ENCODE data around the gene MEMO1. TPM values are rescaled to one million over a fixed set of nuclear protein-coding genes. Genes with fewer than 3 reads are reported as not detected.
"Not testable (repeated sequence)": the region's sequence is repeated elsewhere in the genome, so short reads cannot be mapped to it uniquely, and the experiment has no call there.

The MEMO1 gene
- polyA plus RNA-seq, 1 donor (not counting 4 experiments of a cell fraction or from before 2014, with no cell fraction given): 125 TPM

DNA sequence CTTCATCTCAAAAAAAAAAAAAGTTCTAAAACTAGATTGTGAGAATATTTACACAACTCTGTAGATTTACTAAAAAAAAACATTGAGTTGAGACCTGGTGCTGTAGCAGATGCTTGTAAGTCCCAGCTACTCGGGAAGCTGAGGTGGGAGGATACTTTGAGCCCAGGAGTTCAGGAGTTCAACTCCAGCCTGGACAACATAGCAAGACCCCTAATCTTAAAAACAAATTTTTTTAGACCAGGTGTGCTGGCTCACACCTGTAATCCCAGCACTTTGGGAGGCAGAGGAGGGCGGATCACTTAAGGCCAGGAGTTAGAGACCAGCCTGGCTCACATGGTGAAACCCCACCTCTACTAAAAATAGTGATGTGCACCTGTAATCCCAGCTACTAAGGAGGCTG, 108.9 kb downstream of the MEMO1 start:
- H3K27ac ChIP-seq (ENCODE audit: control insufficient read depth, insufficient read depth, low read length): no peak overlapping the region
- H3K9me3 ChIP-seq (ENCODE audit: control insufficient read depth, low read depth, low read length): no peaks in the 10 kb centered on the region
- H3K27me3 ChIP-seq (ENCODE audit: control insufficient read depth, extremely low read depth, insufficient read depth, low read length): no peaks in the 10 kb centered on the region
- peaks cover 9% of the 10 kb centered on the region in 2 experiments for H3K36me3 ChIP-seq (ENCODE audit: control insufficient read depth in 2 of 2, extremely low read depth in 1 of 2, insufficient read depth in 2 of 2, low read length in 2 of 2)
- H3K4me3 ChIP-seq (ENCODE audit: control insufficient read depth in 2 of 3, extremely low read depth in 1 of 3, insufficient read depth in 2 of 3, low read depth in 1 of 3, low read length in 3 of 3): no peak overlapping the region
- H3K4me1 ChIP-seq (ENCODE audit: control insufficient read depth, extremely low read depth, insufficient read depth, low read length): no peaks in the 10 kb centered on the region
- no peak overlapping the region for H2AFZ ChIP-seq (ENCODE audit: control insufficient read depth, low read length)
- DNase-seq (ENCODE audit: low read depth, low spot score) (no peak), FAIRE-seq (no peak)
- no peak for TF ChIP-seq EZH2 (IDR thresholded peaks at IDR 0.05; ENCODE audit: low read length)
- TF ChIP-seq, protein P1, sequence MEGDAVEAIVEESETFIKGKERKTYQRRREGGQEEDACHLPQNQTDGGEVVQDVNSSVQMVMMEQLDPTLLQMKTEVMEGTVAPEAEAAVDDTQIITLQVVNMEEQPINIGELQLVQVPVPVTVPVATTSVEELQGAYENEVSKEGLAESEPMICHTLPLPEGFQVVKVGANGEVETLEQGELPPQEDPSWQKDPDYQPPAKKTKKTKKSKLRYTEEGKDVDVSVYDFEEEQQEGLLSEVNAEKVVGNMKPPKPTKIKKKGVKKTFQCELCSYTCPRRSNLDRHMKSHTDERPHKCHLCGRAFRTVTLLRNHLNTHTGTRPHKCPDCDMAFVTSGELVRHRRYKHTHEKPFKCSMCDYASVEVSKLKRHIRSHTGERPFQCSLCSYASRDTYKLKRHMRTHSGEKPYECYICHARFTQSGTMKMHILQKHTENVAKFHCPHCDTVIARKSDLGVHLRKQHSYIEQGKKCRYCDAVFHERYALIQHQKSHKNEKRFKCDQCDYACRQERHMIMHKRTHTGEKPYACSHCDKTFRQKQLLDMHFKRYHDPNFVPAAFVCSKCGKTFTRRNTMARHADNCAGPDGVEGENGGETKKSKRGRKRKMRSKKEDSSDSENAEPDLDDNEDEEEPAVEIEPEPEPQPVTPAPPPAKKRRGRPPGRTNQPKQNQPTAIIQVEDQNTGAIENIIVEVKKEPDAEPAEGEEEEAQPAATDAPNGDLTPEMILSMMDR (optimal IDR thresholded peaks at IDR 0.05 in 1 of 3, IDR thresholded peaks at IDR 0.05 in 1 of 3, conservative IDR thresholded peaks at IDR 0.05 in 1 of 3; ENCODE audit: extremely low read depth in 1 of 3, insufficient read depth in 2 of 3, low read length in 3 of 3): no peak
- no peaks in the 10 kb centered on the region for H3K9me1 ChIP-seq (ENCODE audit: control insufficient read depth, extremely low read depth, insufficient read depth, low read length)
- dilution Hi-C loops (cut with MboI; ENCODE audit: extremely low pct_ligation_motif_present, low sequenced_read_pairs): no loop called here
- H3K4me2 ChIP-seq (ENCODE audit: control insufficient read depth, extremely low read depth, insufficient read depth, low read depth, low read length): no peak overlapping the region
- H4K20me1 ChIP-seq (ENCODE audit: control insufficient read depth, extremely low read depth, insufficient read depth, low read length): no peaks in the 10 kb centered on the region
- H3K79me2 ChIP-seq (ENCODE audit: control insufficient read depth, insufficient read depth, low read length): no peaks in the 10 kb centered on the region
- no peak overlapping the region for H3K9ac ChIP-seq (ENCODE audit: control insufficient read depth, extremely low read depth, insufficient read depth, low read length)

GRCh38 chr2:31900156-31900555, 110.7 kb downstream of the MEMO1 start:
- H3K4me3 ChIP-seq (ENCODE audit: control insufficient read depth in 2 of 3, extremely low read depth in 1 of 3, insufficient read depth in 2 of 3, low read depth in 1 of 3, low read length in 3 of 3); H3K27me3 ChIP-seq (ENCODE audit: control insufficient read depth, extremely low read depth, insufficient read depth, low read length); H3K9me1 ChIP-seq (ENCODE audit: control insufficient read depth, extremely low read depth, insufficient read depth, low read length); H3K9me3 ChIP-seq (ENCODE audit: control insufficient read depth, low read depth, low read length); H3K27ac ChIP-seq (ENCODE audit: control insufficient read depth, insufficient read depth, low read length); dilution Hi-C loops (cut with MboI; ENCODE audit: extremely low pct_ligation_motif_present, low sequenced_read_pairs); H3K9ac ChIP-seq (ENCODE audit: control insufficient read depth, extremely low read depth, insufficient read depth, low read length); H3K79me2 ChIP-seq (ENCODE audit: control insufficient read depth, insufficient read depth, low read length); H3K36me3 ChIP-seq (ENCODE audit: control insufficient read depth in 2 of 2, extremely low read depth in 1 of 2, insufficient read depth in 2 of 2, low read length in 2 of 2); DNase-seq (ENCODE audit: low read depth, low spot score); FAIRE-seq; H4K20me1 ChIP-seq (ENCODE audit: control insufficient read depth, extremely low read depth, insufficient read depth, low read length); H3K4me1 ChIP-seq (ENCODE audit: control insufficient read depth, extremely low read depth, insufficient read depth, low read length); H2AFZ ChIP-seq (ENCODE audit: control insufficient read depth, low read length); H3K4me2 ChIP-seq (ENCODE audit: control insufficient read depth, extremely low read depth, insufficient read depth, low read depth, low read length): not testable (repeated sequence)

DNA sequence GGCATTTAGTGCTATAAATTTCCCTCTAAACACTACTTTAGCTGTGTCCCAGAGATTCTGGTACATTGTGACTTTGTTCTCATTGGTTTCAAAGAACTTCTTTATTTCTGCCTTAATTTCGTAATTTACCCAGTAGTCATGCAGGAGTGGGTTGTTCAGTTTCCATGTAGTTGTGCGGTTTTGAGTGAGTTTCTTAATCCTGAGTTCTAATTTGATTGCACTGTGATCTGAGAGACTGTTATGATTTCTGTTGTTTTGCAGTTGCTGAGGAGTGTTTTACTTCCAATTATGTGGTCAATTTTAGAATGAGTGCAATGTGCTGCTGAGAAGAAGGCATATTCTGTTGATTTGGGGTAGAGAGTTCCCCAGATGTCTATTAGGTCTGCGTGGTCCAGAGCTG, 112.5 kb downstream of the MEMO1 start:
- H3K36me3 ChIP-seq (ENCODE audit: control insufficient read depth in 2 of 2, extremely low read depth in 1 of 2, insufficient read depth in 2 of 2, low read length in 2 of 2); dilution Hi-C loops (cut with MboI; ENCODE audit: extremely low pct_ligation_motif_present, low sequenced_read_pairs); H3K4me2 ChIP-seq (ENCODE audit: control insufficient read depth, extremely low read depth, insufficient read depth, low read depth, low read length); H3K9me1 ChIP-seq (ENCODE audit: control insufficient read depth, extremely low read depth, insufficient read depth, low read length); DNase-seq (ENCODE audit: low read depth, low spot score); H3K79me2 ChIP-seq (ENCODE audit: control insufficient read depth, insufficient read depth, low read length); H3K4me1 ChIP-seq (ENCODE audit: control insufficient read depth, extremely low read depth, insufficient read depth, low read length); H4K20me1 ChIP-seq (ENCODE audit: control insufficient read depth, extremely low read depth, insufficient read depth, low read length); FAIRE-seq; H3K27me3 ChIP-seq (ENCODE audit: control insufficient read depth, extremely low read depth, insufficient read depth, low read length); H3K4me3 ChIP-seq (ENCODE audit: control insufficient read depth in 2 of 3, extremely low read depth in 1 of 3, insufficient read depth in 2 of 3, low read depth in 1 of 3, low read length in 3 of 3); H2AFZ ChIP-seq (ENCODE audit: control insufficient read depth, low read length); H3K9me3 ChIP-seq (ENCODE audit: control insufficient read depth, low read depth, low read length); H3K9ac ChIP-seq (ENCODE audit: control insufficient read depth, extremely low read depth, insufficient read depth, low read length); H3K27ac ChIP-seq (ENCODE audit: control insufficient read depth, insufficient read depth, low read length): not testable (repeated sequence)

- H3K4me3 ChIP-seq (ENCODE audit: control insufficient read depth in 2 of 3, extremely low read depth in 1 of 3, insufficient read depth in 2 of 3, low read depth in 1 of 3, low read length in 3 of 3); H3K9ac ChIP-seq (ENCODE audit: control insufficient read depth, extremely low read depth, insufficient read depth, low read length); DNase-seq (ENCODE audit: low read depth, low spot score); H2AFZ ChIP-seq (ENCODE audit: control insufficient read depth, low read length); H3K9me1 ChIP-seq (ENCODE audit: control insufficient read depth, extremely low read depth, insufficient read depth, low read length); H3K9me3 ChIP-seq (ENCODE audit: control insufficient read depth, low read depth, low read length); H3K79me2 ChIP-seq (ENCODE audit: control insufficient read depth, insufficient read depth, low read length); dilution Hi-C loops (cut with MboI; ENCODE audit: extremely low pct_ligation_motif_present, low sequenced_read_pairs); H3K27me3 ChIP-seq (ENCODE audit: control insufficient read depth, extremely low read depth, insufficient read depth, low read length); H3K27ac ChIP-seq (ENCODE audit: control insufficient read depth, insufficient read depth, low read length); H4K20me1 ChIP-seq (ENCODE audit: control insufficient read depth, extremely low read depth, insufficient read depth, low read length); H3K4me1 ChIP-seq (ENCODE audit: control insufficient read depth, extremely low read depth, insufficient read depth, low read length); FAIRE-seq; H3K4me2 ChIP-seq (ENCODE audit: control insufficient read depth, extremely low read depth, insufficient read depth, low read depth, low read length); H3K36me3 ChIP-seq (ENCODE audit: control insufficient read depth in 2 of 2, extremely low read depth in 1 of 2, insufficient read depth in 2 of 2, low read length in 2 of 2): not testable (repeated sequence)
These were observed 113.5 kb downstream of the MEMO1 start for GRCh38 chr2:31897340-31897739.

Data from keratinocyte (primary cell).